HEK293 (cell line): Measurements from ENCODE around the gene ARHGEF39.

ENCODE experiments used
- CTCF ChIA-PET: fragments of 350-600 bp; formaldehyde crosslinking; extraction: SDS; loops from one replicate; lab custom pipeline; 2021; ENCODE audit warnings: antibody characterized with exemption; lab: Yijun Ruan, JAX
- POLR2A ChIA-PET: fragments of 300-600 bp; formaldehyde crosslinking; extraction: SDS; loops from one replicate; lab custom pipeline; 2020; ENCODE audit warnings: antibody characterized with exemption, inconsistent platforms; lab: Yijun Ruan, JAX
- H3K27ac ChIP-seq: fragments of 200-500 bp; sonication (Bioruptor generic); 2 replicates; pipeline ENCODE4 v1.5.1; 2014; ENCODE audit warnings: low read depth, low read length, control low read depth, inconsistent platforms; ENCODE audit errors: extremely low read depth
- H3K36me3 ChIP-seq, 2 experiments: fragments of 200-500 bp in 1 of 2; sonication (Bioruptor generic) in 1 of 2; 1 replicate in 1 of 2; 2 replicates in 1 of 2; pipeline ENCODE4 v1.5.1; 2014 to 2017; ENCODE audit warnings: inconsistent platforms in 2 of 2, low read length in 2 of 2; ENCODE audit not compliant: control insufficient read depth in 2 of 2, insufficient read depth in 1 of 2
- H3K4me1 ChIP-seq: fragments of 200-500 bp; sonication (Bioruptor generic); 2 replicates; pipeline ENCODE4 v1.5.1; 2014; ENCODE audit warnings: mild to moderate bottlenecking, low read length, inconsistent platforms; ENCODE audit not compliant: control insufficient read depth, insufficient read depth
- H3K4me3 ChIP-seq: 2 replicates; pipeline ENCODE4 v1.5.1; 2011; ENCODE audit warnings: low read depth, mild to moderate bottlenecking, control low read depth, low read length, moderate library complexity
- H3K9me3 ChIP-seq: fragments of 200-500 bp; sonication (Bioruptor generic); 2 replicates; pipeline ENCODE4 v1.5.1; 2014; ENCODE audit warnings: low read depth, low read length, inconsistent platforms; ENCODE audit not compliant: control insufficient read depth, insufficient read depth
- GLI2 ChIP-seq: fragments of 450-650 bp; formaldehyde crosslinking; IDR thresholded peaks from 2 replicates; pipeline ENCODE4; 2017; ENCODE audit warnings: missing biosample characterization, missing genetic modification characterization, low read depth, borderline replicate concordance
- GLIS2 ChIP-seq: fragments of 450-650 bp; formaldehyde crosslinking; IDR thresholded peaks from 2 replicates; pipeline ENCODE4 v1.5.1; 2016; ENCODE audit warnings: missing biosample characterization, missing genetic modification characterization
- PRDM2 ChIP-seq: fragments of 450-650 bp; formaldehyde crosslinking; IDR thresholded peaks from 2 replicates; pipeline ENCODE4 v1.5.1; 2016; ENCODE audit warnings: missing biosample characterization, missing genetic modification characterization, borderline replicate concordance
- SETDB1 ChIP-seq: IDR thresholded peaks from one replicate; pipeline ENCODE4 v1.6.1; 2017; ENCODE audit warnings: mild to moderate bottlenecking, low read length, moderate library complexity, mixed read lengths; ENCODE audit not compliant: insufficient read length
- ZBTB11 ChIP-seq: fragments of 450-650 bp; formaldehyde crosslinking; conservative IDR thresholded peaks from 2 replicates; pipeline ENCODE4 v1.5.1; 2016; ENCODE audit warnings: low read depth, missing biosample characterization, missing genetic modification characterization
- ZBTB20 ChIP-seq: fragments of 450-650 bp; formaldehyde crosslinking; IDR thresholded peaks from 2 replicates; pipeline ENCODE4 v1.5.1; 2016; ENCODE audit warnings: missing biosample characterization, missing genetic modification characterization
- ZBTB26 ChIP-seq: fragments of 450-650 bp; formaldehyde crosslinking; optimal IDR thresholded peaks from 2 replicates; pipeline ENCODE3; 2016; ENCODE audit warnings: missing biosample characterization, mild to moderate bottlenecking, missing genetic modification characterization
- ZBTB48 ChIP-seq: fragments of 450-650 bp; formaldehyde crosslinking; IDR thresholded peaks from 2 replicates; pipeline ENCODE4 v1.5.1; 2016; ENCODE audit warnings: missing biosample characterization, missing genetic modification characterization
- ZBTB49 ChIP-seq: fragments of 450-650 bp; formaldehyde crosslinking; IDR thresholded peaks from 2 replicates; pipeline ENCODE4 v1.5.1; 2016; ENCODE audit warnings: missing biosample characterization, missing genetic modification characterization, low read depth
- ZNF155 ChIP-seq: fragments of 450-650 bp; formaldehyde crosslinking; IDR thresholded peaks from 2 replicates; pipeline ENCODE4 v1.5.1; 2016; ENCODE audit warnings: missing biosample characterization, missing genetic modification characterization
- ZNF398 ChIP-seq: fragments of 450-650 bp; formaldehyde crosslinking; IDR thresholded peaks from 2 replicates; pipeline ENCODE4 v1.5.1; 2017; ENCODE audit warnings: missing biosample characterization, missing genetic modification characterization
- ZNF404 ChIP-seq: fragments of 450-650 bp; formaldehyde crosslinking; IDR thresholded peaks from 2 replicates; pipeline ENCODE4 v1.5.1; 2017; ENCODE audit warnings: missing biosample characterization, missing genetic modification characterization
- ZNF660 ChIP-seq: fragments of 450-650 bp; IDR thresholded peaks from 2 replicates; pipeline ENCODE4 v1.5.1; 2018; ENCODE audit warnings: missing biosample characterization, mild to moderate bottlenecking, missing genetic modification characterization

Gene ARHGEF39

GRCh38 chr9:35690614-35691333 is 25.8 kb upstream of the ARHGEF39 start (continued):
- TF ChIP-seq ZNF155 (tag by site-specific recombination) (no peak), ZBTB26 (peak; percentile 63), SETDB1 (no peak), ZNF660 (tag by site-specific recombination) (no peak), GLIS2 (tag by site-specific recombination) (peak; percentile 50), PRDM2 (tag by site-specific recombination) (no peak), ZNF398 (peak; percentile 97), ZBTB11 (0 out of 2 replicates have a peak, but pooled peaks have one; percentile 17)

- Histone ChIP-seq H3K9me3 (no peaks in the 10 kb centered on the region), H3K4me3 (peak overlapping the region; percentile 58), H3K4me1 (peaks cover 3% of the 10 kb centered on the region; the same call in 1 of the 2 replicates), H3K27ac (no peak overlapping the region), H3K36me3 (peaks cover 0 to 4% of the 10 kb centered on the region in 2 experiments; a peak in 1 of 3 replicates)
- TF ChIP-seq ZBTB49 (tag by site-specific recombination), result no peak
- no peak for TF ChIP-seq ZBTB48 (tag by site-specific recombination)
- no peak for TF ChIP-seq ZBTB20
- no peak for TF ChIP-seq ZNF404 (tag by site-specific recombination)
- no peak for TF ChIP-seq GLI2 (tag by site-specific recombination)
- ChIA-PET CTCF (interaction anchor here (0.7 to 9.0 kb wide), 5 partner anchors 25 to 86 kb away, joined by 3 to 157 read pairs (median 3); partner anchors contain the start of genes ARHGEF39, CCDC107 and RMRP), POLR2A (interaction anchor here (0.7 to 2.9 kb wide), 11 partner anchors 10 to 342 kb away, joined by 3 to 23 read pairs (median 7); partner anchors contain the start of genes ARHGEF39, CCDC107, CREB3 and HRCT1)
These were observed 25.3 kb upstream of the ARHGEF39 start for GRCh38 chr9:35690294-35690613.
